ENCODE data around the gene LEMD2. TPM values are rescaled to one million over a fixed set of nuclear protein-coding genes. Genes with fewer than 3 reads are reported as not detected.

The LEMD2 gene
- total and polyA plus RNA-seq, 9 of the 15 experiments (the other 6 are each of a cell fraction or from before 2014, with no cell fraction given), result 0.32 to 46.3 (median 30.8) TPM

- TF ChIP-seq, protein P1, sequence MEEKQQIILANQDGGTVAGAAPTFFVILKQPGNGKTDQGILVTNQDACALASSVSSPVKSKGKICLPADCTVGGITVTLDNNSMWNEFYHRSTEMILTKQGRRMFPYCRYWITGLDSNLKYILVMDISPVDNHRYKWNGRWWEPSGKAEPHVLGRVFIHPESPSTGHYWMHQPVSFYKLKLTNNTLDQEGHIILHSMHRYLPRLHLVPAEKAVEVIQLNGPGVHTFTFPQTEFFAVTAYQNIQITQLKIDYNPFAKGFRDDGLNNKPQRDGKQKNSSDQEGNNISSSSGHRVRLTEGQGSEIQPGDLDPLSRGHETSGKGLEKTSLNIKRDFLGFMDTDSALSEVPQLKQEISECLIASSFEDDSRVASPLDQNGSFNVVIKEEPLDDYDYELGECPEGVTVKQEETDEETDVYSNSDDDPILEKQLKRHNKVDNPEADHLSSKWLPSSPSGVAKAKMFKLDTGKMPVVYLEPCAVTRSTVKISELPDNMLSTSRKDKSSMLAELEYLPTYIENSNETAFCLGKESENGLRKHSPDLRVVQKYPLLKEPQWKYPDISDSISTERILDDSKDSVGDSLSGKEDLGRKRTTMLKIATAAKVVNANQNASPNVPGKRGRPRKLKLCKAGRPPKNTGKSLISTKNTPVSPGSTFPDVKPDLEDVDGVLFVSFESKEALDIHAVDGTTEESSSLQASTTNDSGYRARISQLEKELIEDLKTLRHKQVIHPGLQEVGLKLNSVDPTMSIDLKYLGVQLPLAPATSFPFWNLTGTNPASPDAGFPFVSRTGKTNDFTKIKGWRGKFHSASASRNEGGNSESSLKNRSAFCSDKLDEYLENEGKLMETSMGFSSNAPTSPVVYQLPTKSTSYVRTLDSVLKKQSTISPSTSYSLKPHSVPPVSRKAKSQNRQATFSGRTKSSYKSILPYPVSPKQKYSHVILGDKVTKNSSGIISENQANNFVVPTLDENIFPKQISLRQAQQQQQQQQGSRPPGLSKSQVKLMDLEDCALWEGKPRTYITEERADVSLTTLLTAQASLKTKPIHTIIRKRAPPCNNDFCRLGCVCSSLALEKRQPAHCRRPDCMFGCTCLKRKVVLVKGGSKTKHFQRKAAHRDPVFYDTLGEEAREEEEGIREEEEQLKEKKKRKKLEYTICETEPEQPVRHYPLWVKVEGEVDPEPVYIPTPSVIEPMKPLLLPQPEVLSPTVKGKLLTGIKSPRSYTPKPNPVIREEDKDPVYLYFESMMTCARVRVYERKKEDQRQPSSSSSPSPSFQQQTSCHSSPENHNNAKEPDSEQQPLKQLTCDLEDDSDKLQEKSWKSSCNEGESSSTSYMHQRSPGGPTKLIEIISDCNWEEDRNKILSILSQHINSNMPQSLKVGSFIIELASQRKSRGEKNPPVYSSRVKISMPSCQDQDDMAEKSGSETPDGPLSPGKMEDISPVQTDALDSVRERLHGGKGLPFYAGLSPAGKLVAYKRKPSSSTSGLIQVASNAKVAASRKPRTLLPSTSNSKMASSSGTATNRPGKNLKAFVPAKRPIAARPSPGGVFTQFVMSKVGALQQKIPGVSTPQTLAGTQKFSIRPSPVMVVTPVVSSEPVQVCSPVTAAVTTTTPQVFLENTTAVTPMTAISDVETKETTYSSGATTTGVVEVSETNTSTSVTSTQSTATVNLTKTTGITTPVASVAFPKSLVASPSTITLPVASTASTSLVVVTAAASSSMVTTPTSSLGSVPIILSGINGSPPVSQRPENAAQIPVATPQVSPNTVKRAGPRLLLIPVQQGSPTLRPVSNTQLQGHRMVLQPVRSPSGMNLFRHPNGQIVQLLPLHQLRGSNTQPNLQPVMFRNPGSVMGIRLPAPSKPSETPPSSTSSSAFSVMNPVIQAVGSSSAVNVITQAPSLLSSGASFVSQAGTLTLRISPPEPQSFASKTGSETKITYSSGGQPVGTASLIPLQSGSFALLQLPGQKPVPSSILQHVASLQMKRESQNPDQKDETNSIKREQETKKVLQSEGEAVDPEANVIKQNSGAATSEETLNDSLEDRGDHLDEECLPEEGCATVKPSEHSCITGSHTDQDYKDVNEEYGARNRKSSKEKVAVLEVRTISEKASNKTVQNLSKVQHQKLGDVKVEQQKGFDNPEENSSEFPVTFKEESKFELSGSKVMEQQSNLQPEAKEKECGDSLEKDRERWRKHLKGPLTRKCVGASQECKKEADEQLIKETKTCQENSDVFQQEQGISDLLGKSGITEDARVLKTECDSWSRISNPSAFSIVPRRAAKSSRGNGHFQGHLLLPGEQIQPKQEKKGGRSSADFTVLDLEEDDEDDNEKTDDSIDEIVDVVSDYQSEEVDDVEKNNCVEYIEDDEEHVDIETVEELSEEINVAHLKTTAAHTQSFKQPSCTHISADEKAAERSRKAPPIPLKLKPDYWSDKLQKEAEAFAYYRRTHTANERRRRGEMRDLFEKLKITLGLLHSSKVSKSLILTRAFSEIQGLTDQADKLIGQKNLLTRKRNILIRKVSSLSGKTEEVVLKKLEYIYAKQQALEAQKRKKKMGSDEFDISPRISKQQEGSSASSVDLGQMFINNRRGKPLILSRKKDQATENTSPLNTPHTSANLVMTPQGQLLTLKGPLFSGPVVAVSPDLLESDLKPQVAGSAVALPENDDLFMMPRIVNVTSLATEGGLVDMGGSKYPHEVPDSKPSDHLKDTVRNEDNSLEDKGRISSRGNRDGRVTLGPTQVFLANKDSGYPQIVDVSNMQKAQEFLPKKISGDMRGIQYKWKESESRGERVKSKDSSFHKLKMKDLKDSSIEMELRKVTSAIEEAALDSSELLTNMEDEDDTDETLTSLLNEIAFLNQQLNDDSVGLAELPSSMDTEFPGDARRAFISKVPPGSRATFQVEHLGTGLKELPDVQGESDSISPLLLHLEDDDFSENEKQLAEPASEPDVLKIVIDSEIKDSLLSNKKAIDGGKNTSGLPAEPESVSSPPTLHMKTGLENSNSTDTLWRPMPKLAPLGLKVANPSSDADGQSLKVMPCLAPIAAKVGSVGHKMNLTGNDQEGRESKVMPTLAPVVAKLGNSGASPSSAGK (IDR thresholded peaks at IDR 0.05), result peak; percentile 54; the same call in 1 of the 2 replicates
- TF ChIP-seq BRD4 (IDR thresholded peaks at IDR 0.05) (no peak), PTTG1 (tag; IDR thresholded peaks at IDR 0.05; ENCODE audit: low read depth) (no peak), MAX (CRISPR knock-in tag; IDR thresholded peaks at IDR 0.05) (peak; percentile 60; the same call in 1 of the 2 replicates), LEF1 (IDR thresholded peaks at IDR 0.05) (no peak), MEIS2 (IDR thresholded peaks at IDR 0.05; ENCODE audit: partially characterized antibody) (no peak), HMGN3 (IDR thresholded peaks at IDR 0.05; ENCODE audit: borderline replicate concordance, extremely low read depth, insufficient read length, low read depth, low read length) (no peak), HDAC3 (IDR thresholded peaks at IDR 0.05; ENCODE audit: borderline replicate concordance, partially characterized antibody) (no peak), ZNF699 (CRISPR knock-in tag; IDR thresholded peaks at IDR 0.05; ENCODE audit: insufficient replicate concordance) (no peak), RBM14 (IDR thresholded peaks at IDR 0.05; ENCODE audit: borderline replicate concordance, insufficient read depth, low read depth, low read length) (no peak), TFE3 (CRISPR knock-in tag; IDR thresholded peaks at IDR 0.05) (peak; percentile 54)
- TF ChIP-seq, protein P2, sequence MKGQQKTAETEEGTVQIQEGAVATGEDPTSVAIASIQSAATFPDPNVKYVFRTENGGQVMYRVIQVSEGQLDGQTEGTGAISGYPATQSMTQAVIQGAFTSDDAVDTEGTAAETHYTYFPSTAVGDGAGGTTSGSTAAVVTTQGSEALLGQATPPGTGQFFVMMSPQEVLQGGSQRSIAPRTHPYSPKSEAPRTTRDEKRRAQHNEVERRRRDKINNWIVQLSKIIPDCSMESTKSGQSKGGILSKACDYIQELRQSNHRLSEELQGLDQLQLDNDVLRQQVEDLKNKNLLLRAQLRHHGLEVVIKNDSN (CRISPR knock-in tag; IDR thresholded peaks at IDR 0.05), result peak; percentile 90
- TF ChIP-seq, protein P3, sequence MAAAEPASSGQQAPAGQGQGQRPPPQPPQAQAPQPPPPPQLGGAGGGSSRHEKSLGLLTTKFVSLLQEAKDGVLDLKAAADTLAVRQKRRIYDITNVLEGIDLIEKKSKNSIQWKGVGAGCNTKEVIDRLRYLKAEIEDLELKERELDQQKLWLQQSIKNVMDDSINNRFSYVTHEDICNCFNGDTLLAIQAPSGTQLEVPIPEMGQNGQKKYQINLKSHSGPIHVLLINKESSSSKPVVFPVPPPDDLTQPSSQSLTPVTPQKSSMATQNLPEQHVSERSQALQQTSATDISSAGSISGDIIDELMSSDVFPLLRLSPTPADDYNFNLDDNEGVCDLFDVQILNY (CRISPR knock-in tag; IDR thresholded peaks at IDR 0.05), result no peak
These were observed 48.1 kb downstream of the LEMD2 start (continued) for GRCh38 chr6:33740794-33741193.

Measured in K562 (cell line).